ENCODE measurements around the gene STXBP3.

Gene STXBP3

DNA sequence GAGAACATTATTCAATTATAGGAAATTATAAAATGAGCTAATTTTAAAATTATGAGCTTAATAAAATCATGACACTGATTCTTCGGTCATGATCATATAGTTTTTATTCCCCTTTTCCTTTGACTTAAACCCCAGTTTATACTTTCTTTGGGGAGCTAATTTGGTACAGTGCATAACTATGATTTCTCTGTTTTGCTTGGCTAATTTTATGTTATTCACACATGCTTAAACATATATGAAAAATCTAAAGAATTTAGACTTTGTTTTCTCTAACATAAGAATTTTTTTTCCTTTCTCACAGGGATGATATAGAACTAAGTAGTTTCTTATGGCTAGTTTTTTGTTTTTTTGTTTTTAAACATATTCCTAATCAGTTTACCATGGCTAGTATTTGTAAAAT, 52.5 kb downstream of the STXBP3 start:
- no peak for DNase-seq (ENCODE audit: low read depth in 2 of 2)

DNA sequence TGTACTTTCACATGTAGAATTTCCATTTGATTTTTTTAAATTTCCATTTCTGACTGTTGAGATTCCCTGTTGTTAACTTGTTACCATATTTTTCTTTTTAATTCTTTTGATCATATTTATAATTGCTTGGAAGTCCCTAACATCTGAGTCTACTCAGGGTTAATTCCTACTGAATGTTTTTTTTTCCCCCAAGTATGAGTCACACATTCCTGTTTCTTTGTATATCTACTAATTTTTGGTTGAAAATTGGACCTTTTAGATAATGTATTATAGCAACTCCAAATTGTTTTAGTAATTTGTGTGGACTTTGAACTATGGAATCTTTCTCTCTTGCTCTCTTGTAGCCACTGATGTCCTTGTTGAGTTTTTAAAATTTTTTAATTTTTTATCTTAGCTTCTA, 54.6 kb downstream of the STXBP3 start:
- DNase-seq (ENCODE audit: low read depth in 2 of 2) = no peak

DNA sequence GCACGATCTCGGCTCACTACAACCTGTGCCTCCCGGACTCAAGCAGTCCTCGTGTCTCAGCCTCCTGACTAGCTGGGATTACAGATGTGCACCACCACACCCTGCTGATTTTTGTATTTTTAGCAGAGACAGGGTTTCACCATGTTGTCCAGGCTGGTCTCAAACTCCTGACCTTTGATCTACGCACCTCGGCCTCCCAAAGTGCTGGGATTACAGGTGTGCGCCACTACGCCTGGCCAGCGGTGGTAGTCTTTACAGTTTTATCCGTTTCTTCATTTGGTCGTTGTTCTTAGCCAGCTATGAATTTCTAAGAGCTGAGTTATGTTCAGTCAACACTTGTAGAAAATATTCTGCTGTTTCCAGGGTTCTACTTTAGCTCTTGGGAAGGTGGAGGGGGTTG, 57.1 kb downstream of the STXBP3 start:
- DNase-seq (ENCODE audit: low read depth in 2 of 2) = no peak

DNA sequence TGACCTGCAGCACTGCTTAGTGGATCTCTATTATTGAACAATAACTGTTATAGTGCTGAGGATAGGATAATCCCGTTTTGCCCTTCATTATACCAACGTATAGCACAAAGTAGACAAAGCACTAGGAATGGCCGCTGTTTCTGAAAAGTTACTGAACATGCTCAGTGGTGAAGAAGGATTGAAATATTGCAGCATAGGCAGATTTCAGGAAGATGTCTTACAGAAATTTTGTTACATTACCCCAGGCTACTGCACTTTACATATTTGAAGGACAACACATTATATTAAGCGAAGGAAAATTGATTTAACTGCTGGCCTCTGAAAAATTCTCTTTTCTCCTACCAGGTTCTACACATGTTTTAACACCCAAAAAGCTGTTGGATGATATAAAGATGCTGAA, 62.0 kb downstream of the STXBP3 start:
- DNase-seq (ENCODE audit: low read depth in 2 of 2) = no peak

DNA sequence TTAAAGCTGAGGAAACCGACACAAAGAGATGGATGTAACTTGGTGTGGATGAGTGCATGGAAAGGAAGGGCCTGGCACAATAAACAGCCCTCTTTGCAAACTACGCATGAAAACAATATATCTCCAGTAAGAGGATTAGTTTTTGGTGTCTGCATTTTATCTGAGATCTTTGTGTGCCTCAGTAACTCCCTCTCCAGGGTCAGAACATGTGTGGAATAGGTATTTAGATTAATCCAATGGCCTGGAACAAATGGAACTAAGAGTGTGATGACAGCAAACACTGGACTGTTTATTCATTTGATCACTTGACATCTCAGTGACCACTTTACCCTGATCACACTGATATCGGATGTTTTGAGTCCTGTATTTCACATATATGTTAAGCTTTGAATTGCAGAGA, 65.1 kb downstream of the STXBP3 start:
- no peak for DNase-seq (ENCODE audit: low read depth in 2 of 2)

DNA sequence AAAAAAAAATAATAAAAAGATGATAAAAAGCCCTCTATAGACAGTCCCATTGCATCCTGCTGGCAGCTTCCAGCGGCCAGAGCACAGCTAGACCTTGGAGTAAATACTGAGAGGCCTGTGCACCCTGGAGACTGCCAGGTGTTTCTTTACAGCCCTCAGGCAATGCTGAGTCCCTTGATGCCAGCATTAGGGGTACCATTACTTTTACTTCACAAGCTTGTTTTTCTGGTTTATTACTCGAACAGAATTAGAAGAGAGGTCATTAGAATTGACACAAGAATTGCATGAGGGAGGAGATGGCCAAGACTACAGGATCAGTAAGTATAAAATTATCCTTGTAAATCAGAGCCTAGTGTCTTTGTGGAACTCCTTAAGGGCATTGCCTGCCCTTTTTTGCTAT, 66.9 kb downstream of the STXBP3 start:
- DNase-seq (ENCODE audit: low read depth in 2 of 2) = no peak

DNA sequence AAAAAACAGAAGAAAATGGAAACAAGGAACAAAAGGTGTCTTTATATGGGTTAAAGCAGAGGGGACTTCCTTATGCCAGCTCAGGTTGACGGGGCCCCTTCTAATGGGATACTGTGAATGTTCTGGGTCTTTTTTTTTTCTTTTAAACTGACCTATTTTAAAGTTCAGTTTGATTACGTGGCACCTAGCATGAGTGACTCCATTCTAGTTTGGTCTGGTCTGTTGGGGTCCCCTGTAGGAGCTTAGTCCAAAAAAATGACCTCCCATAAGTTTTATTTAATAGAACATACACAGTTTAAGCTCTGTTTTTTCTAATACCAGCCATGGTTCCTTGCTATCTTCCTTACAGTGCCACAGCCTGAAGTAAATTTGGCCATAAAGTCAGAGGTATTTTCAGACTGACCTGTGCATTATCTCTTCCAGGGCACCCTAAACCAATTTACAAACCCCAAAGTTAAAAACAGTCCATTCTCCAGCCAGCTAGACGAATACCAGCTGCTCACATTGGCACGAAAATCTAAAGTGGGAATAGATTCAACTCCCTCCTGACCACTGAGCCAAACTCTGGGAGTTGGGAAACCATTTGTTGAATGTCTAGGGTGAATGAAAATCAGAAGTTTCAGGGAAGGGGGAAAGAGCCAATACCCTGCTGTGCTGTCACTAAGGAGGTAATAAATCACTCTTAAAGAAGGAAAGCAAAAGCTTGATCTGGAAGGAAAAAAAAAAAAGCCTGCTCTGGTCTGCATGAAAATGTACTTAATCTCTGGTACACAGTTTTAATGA, 68.1 kb downstream of the STXBP3 start:
- DNase-seq (ENCODE audit: low read depth in 2 of 2) = no peak

DNA sequence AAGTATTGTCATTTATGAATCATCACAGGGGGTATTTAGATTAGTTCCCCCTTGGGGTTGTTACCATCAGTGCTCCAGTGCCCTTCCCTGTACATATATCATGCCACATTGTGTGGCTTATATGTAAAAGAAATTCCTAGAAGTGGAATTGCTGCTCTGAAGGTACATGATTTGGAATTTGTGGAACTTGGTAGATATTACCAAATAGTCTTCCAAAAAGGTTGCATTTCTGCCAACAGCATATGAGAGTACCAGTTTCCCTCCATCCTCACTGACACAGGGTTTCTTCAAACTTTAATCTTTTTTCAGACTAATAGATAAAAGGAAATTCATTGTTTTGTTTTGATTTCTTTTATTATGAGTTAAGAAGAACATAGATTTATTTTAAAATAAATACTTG, 69.1 kb downstream of the STXBP3 start:
- DNase-seq (ENCODE audit: low read depth in 2 of 2) = no peak

DNA sequence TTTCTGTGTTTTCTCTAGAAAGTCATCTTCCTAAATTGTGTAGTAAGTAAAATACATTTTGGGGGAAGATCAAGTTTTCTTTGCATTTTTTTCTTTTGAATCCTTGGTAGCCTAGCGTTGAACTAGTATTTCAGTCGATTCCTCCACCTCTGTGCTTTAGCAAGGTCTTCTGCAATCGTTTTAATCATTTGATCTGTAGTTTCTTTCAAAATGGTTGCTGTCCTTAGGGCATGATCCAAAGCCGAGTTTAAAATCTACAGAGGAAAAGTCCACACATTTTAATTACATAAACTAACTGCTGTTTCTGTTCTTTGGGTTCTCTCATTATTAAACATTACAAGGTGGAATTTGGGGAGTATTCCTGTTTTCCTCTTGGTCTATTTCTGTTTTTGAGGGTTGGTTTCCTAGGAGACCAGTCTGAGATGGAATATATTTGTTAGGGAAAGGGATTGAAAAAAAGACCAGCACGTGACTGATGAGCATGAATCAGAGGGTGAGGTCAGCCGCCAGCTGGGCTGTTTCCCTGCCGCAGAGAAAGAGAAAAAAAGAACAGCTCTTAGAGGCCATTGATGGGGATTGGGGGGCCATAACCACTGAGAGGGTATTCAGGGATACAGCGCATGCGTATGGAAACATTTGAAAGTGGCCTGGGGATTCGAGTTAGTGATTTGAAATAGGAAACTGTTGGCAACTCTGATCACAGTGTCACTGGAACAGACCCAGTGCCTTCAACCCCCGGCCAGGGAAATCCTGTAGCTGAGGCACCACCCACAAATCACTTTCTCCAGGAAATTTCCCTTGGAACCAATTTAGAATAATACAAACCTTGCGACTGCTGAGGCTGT, 69.8 kb downstream of the STXBP3 start:
- no peak for DNase-seq (ENCODE audit: low read depth in 2 of 2)

DNA sequence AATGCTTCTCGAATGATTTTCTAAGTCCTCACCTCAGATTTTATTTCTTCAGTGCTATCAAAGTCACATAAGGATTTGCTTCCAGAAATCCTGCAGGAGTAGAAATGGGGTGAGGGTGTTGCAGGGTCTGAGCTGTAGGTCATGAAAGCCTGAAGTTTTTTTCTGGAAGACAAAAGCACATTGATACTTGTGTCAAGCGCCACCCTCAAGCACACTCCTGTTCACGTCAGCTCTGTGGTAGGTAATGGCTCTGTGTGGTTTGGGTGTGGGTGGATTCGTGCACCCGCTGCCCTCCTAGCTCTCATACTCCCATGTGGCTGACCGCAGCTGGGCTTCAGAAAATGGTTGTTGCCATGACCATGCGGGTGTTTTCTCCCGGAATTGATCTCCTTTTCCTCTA, 70.5 kb downstream of the STXBP3 start:
- DNase-seq (ENCODE audit: low read depth in 2 of 2) = no peak

DNA sequence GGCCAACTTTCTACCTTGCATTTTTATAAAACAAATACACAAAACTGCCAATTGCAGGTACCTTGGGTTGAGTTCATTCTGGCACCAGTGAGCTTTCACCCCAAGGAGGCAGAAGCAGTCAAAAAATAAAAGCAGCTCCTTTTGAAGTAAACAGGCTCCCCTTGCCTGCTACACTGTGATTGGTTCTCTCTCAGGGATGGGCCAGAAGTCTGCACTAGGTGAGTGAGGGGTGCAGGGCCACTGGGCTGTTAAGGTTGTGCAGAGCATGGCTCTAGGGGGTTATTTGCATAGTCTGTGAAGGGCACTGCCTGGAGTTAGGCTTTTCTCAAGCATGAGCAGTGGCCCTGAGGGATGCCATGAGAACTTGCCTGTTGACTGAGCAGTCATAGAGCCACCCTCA, 71.3 kb downstream of the STXBP3 start:
- no peak for DNase-seq (ENCODE audit: low read depth in 2 of 2)

DNA sequence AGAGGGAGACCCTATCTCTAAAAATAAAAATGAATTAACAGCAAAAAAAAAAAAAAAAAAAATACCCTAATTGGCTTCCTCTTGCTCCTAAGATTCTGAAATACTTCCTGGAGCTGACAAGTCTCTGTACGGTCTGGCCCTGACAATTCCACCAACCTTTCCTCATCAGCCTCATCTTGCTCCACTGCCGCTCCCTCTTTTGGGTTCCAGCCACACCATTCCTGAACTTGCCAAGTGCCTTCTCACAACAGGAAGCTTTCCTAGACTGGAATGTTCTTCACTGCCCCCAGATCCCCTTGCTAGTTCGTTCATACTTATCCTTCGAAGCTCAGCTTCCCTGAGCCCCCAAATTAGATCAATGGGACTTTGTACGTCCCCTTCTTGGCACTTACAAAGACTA, 73.4 kb downstream of the STXBP3 start:
- no peak for DNase-seq (ENCODE audit: low read depth in 2 of 2)

DNA sequence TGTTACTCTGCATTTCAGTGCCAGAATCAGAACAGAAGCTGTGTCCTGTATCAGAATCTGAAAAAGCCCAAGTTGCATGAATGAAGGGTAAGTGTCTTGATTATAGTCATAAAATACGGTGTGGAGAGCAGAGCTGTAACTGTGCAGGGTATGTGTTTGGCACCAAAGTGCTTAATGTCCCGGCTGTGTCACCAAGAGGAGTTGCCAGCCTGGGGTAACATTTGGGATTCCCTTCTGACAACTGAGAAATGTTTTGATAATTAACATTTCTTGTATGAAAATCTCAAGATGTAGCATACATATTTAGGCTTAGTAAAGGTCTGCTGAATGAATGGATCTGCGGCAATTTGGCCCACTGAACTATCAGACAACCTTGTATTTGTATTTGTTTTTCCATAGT, 77.2 kb downstream of the STXBP3 start:
- DNase-seq (ENCODE audit: low read depth in 2 of 2) = no peak

DNA sequence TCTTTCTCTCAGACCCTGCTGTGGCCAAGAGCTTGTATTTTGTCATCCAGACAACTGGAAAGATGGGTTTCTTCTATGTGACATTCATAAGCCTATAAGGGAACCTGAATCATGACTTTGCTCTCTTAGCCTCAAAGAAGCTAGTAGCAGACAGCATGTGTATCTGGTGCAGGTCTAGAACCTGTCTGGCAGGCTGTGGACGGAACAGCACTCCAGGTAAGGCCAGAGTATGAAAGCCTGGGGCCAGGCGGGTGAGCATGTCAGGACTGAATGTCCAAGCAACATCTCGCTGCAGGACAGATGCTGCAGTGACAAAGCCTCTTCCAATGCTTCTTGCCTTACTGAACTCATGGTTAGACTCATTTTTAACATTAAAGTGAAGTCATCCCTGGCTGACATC, 77.6 kb downstream of the STXBP3 start:
- DNase-seq (ENCODE audit: low read depth in 2 of 2) = no peak

DNA sequence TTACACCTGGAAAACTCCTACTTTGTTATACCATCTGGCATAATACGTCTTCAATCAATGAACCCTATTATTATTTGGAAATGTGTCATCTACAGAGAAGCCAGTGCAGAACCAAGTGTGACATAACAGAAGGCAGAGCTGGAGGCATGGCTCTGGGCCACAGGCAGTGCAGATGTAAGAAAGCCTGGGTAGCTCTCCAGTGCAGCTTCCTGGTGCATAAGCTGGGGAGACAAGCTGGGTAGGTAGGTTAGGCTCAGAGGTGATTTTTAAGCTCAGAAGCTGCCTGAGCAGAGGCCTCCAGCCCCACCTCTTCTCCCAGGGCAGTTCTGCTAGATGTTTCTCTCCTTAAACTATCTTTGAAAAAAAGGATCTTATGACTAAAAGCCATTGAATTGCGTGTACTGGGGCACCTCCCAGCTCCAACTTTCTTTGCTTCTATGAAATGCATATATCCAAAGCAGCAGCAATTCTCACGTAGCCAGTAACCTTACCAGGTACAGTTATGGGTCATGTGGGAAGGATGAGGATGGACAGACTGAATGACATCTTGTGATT, 79.7 kb downstream of the STXBP3 start:
- no peak for DNase-seq (ENCODE audit: low read depth in 2 of 2)

DNA sequence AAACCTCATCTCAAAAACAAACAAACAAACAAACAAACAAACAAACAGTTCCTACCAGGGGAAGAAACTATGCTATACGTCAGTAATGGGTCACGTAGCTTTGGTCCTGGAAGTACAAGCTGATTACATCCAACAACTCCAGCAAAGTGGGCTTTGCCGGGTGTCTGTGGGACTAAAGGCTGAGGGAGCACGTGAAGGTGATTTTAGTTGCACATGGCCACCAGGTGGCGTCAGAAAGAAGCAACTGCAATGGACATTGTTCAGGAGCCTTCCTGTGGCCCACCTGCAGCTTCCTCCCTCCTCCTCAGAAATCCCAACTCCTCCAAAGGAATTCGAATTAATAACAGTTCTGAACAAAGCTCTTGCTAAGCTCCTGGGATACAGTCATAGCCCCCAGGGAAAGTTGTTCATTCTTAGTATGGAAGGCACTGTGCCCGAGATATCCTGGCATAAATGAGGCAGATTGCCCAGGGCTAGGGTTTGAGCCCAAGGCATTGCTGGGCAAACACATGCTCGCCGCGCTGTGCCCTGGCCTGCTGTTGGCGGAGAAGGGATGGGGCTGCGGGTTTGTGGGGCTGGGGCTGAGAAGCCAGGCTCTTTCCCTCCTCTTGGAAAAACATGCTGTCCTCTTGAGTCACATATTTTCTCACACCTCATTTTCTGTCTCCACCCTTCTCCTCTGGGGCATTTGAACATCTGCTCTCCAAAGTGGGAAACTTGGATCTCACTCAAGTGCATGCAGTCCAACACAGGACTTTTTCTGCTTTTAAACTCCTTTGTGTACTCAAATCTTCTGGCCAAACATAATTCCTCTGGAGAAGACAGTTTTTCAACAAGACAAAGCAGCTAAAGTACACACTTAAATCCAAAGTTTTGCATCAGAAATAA, 81.8 kb downstream of the STXBP3 start:
- DNase-seq (ENCODE audit: low read depth in 2 of 2) = peak; percentile 25 to 31

DNA sequence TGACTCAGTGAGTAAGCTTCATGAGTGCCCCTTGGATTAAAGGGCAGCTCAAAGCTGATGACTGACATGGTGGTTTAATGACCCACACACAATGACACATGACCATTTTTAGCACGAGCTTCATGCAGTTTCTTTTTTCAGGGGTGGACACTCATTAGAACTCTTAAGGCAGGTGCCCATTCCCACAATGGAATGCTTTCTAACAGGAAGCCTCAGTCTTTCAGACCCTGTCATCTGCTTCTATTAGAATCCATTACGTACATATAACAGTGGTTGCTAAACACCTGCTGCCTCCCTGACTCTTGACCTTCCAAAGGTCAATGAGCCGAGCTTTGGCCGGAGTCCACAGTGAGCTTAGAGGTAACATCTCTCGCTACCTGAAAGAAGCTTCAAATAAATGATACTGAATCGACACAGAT, 83.0 kb downstream of the STXBP3 start:
- no peak for DNase-seq (ENCODE audit: low read depth in 2 of 2)

DNA sequence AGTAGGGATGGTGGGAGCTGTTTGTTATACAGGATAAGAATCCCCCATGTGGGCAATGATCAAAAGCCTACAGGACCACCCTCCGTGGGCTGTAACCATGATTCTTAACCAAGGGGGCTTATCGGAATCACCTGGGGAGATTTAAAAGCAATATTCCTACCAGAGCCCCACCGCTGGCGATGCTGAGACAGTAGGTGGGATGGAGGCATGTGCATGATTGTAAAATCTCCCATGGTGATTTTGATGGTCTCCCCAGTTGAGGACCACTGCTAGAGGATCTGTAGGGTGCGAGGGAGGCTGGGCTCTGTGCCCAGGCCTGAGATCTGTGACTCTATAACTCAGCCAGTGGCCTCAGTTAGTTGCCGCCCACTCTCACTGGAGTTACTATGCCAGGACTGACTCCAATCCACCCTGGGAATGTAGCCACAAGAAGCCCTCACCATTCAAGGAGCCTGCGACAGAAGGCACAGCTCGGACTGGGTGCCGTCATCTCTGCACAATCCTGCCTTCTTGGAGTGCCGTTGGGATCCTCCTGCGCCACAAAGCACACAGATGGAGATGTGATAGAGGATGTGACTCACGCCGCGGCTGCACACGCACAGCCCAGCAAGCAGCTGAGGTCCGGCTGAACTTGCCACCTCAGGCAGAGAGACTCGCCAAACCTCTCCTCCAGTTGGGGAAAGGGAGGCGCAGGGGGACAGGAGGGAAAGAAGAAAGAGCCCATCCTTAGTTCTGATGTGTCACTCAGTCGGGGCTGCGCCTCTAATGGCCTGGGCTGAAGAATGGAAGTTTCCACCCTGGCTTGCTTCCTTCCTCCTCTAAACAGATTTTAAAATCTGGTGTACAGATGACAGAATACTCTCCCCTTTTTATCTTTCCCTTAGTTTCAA, 83.9 kb downstream of the STXBP3 start:
- no peak for DNase-seq (ENCODE audit: low read depth in 2 of 2)

DNA sequence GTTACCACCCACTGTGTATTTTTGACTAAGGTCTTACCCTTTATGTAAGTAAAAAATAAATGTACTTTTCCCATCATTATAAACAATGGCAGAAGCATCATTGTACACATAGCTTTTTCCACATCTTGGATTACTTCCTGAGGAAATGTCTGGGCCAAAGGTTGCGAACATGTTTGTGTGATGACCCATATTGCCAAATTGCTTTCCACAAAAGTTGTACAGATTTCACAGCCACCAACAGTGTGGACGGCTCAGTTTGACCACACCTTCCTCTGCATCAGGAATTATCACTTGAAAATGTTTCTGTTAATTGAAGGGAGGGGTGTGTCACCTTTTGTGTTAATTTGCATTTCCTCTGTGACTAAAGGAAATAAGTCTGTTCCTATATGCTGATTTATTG, 84.8 kb downstream of the STXBP3 start:
- no peak for DNase-seq (ENCODE audit: low read depth in 2 of 2)

DNA sequence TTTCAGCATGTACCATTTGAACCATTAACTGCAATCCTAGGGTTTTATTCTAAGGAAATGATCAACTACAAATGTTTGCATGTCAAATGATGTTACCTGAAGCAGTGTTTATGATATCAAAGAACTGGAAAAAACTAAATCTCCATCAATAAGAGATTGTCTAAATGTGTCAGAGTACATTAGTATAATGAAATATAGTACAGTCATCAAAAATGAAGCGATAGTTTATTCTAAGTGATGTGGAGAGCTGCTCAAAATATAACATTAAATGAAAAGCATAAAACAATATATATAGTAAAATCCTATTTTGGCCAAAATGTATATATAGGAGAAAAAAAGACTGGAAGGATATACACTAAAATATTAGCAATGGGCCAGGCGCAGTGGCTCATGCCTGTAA, 86.5 kb downstream of the STXBP3 start:
- no peak for DNase-seq (ENCODE audit: low read depth in 2 of 2)

DNA sequence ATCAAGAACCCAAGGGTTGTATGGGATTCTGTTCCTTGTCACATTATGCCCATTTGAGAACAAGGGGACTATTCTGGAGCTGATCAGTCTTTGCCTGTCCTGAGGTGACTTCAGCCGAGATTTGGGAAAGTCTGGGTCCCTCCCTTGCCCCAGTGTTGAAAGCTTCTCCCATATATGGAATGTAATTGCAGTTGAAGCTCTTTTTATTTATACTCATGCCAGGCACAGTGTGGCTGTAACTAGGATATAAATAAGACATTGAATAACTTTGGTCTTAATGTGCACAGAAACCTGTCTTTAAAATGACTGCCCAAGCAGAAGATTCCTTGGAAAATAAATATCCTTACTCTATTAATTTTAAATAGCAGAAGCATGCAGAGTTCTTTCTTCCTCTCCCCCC, 95.2 kb downstream of the STXBP3 start:
- no peak for DNase-seq (ENCODE audit: low read depth in 2 of 2)
